ENCODE data around the gene GPS2. TPM values are rescaled to one million over a fixed set of nuclear protein-coding genes. Genes with fewer than 3 reads are reported as not detected.

Gene GPS2
- total RNA-seq, 4 donors from 2014 or later: 52.7 to 89.2 (median 75.6) TPM

GRCh38 chr17:7266784-7267183 is 48.4 kb downstream of the GPS2 start:
- TF ChIP-seq CTCF (IDR thresholded peaks at IDR 0.05; ENCODE audit: low read depth): no peak

- no peak for TF ChIP-seq CTCF (IDR thresholded peaks at IDR 0.05; ENCODE audit: low read depth)
These were observed 51.4 kb downstream of the GPS2 start for GRCh38 chr17:7263801-7264078.

GRCh38 chr17:7262935-7263800 is 52.0 kb downstream of the GPS2 start:
- TF ChIP-seq CTCF (IDR thresholded peaks at IDR 0.05; ENCODE audit: low read depth): no peak

Small RNAs within 50 kb of the gene (small RNA-seq; reads per million reads assigned to genes)
- gene AC026954.2: not detected
- gene RF00019: 0.49 reads per million

Other genes starting within 250 kb of the GPS2 start
- gene CLEC10A, start 235.1 kb downstream of the GPS2 start, total RNA-seq: 10 to 100 TPM in 3 of 4 donors, 1 to 10 TPM in 1; 8.1 to 20.9 (median 16.2) TPM
- 1 to 10 TPM in 2 of 4 donors, under 1 TPM in 1, not detected in 1; 0.66 to 1.4 (median 1.3) TPM for gene ASGR2, start 200.5 kb downstream of the GPS2 start, total RNA-seq
- gene ASGR1, start 136.0 kb downstream of the GPS2 start, total RNA-seq: 1 to 10 TPM; 2.4 to 5.9 (median 3.8) TPM
- gene DLG4, start 95.5 kb downstream of the GPS2 start, total RNA-seq: 10 to 100 TPM in 1 of 4 donors, 1 to 10 TPM in 3; 3.3 to 17.0 (median 6.9) TPM
- 1,000 to 10,000 TPM in 1 of 4 donors, 100 to 1,000 TPM in 3; 533 to 1,103 (median 672) TPM for gene ACADVL, start 95.4 kb downstream of the GPS2 start, total RNA-seq
- 10 to 100 TPM; 23.5 to 36.5 (median 27.1) TPM for gene DVL2, start 80.8 kb downstream of the GPS2 start, total RNA-seq
- 10 to 100 TPM; 14.5 to 27.6 (median 19.3) TPM for gene PHF23, start 75.9 kb downstream of the GPS2 start, total RNA-seq
- gene GABARAP, start 72.9 kb downstream of the GPS2 start, total RNA-seq: 100 to 1,000 TPM; 350 to 658 (median 462) TPM
- 10 to 100 TPM; 71.8 to 86.4 (median 81.1) TPM for gene CTDNEP1, start 63.6 kb downstream of the GPS2 start, total RNA-seq
- gene ELP5, start 63.1 kb downstream of the GPS2 start, total RNA-seq: 10 to 100 TPM; 20.7 to 43.4 (median 25.3) TPM
- gene CLDN7, start 52.9 kb downstream of the GPS2 start, total RNA-seq: 10 to 100 TPM in 2 of 4 donors, 1 to 10 TPM in 2; 3.7 to 26.9 (median 13.2) TPM
- gene SLC2A4, start 33.6 kb downstream of the GPS2 start, total RNA-seq: 10 to 100 TPM in 2 of 4 donors, 1 to 10 TPM in 2; 5.6 to 91.4 (median 13.8) TPM
- 10 to 100 TPM in 1 of 4 donors, 1 to 10 TPM in 1, under 1 TPM in 2; 0.82 to 14.1 (median 2.0) TPM for gene YBX2, start 20.7 kb downstream of the GPS2 start, total RNA-seq
- 100 to 1,000 TPM; 144 to 174 (median 153) TPM for gene EIF5A, start 7.7 kb downstream of the GPS2 start, total RNA-seq
- 10 to 100 TPM in 3 of 4 donors, 1 to 10 TPM in 1; 4.9 to 22.6 (median 11.2) TPM for gene NEURL4, start 14.0 kb upstream of the GPS2 start, total RNA-seq
- gene ACAP1, start 21.2 kb upstream of the GPS2 start, total RNA-seq: 1 to 10 TPM; 1.8 to 8.4 (median 4.0) TPM
- gene KCTD11, start 36.8 kb upstream of the GPS2 start, total RNA-seq: 10 to 100 TPM in 1 of 4 donors, 1 to 10 TPM in 3; 4.9 to 13.8 (median 7.2) TPM
- gene TMEM95, start 39.8 kb upstream of the GPS2 start, total RNA-seq: not detected
- gene TNK1, start 65.7 kb upstream of the GPS2 start, total RNA-seq: 1 to 10 TPM in 3 of 4 donors, under 1 TPM in 1; 0.51 to 1.9 (median 1.1) TPM
- 10 to 100 TPM in 3 of 4 donors, 1 to 10 TPM in 1; 9.1 to 21.3 (median 16.2) TPM for gene PLSCR3, start 79.2 kb upstream of the GPS2 start, total RNA-seq
- gene TMEM256, start 88.7 kb upstream of the GPS2 start, total RNA-seq: 100 to 1,000 TPM in 2 of 4 donors, 10 to 100 TPM in 2; 76.7 to 134 (median 109) TPM
- 1 to 10 TPM; 3.1 to 6.8 (median 4.2) TPM for gene NLGN2, start 92.5 kb upstream of the GPS2 start, total RNA-seq
- gene SPEM1, start 105.0 kb upstream of the GPS2 start, total RNA-seq: not detected
- gene SPEM2, start 110.3 kb upstream of the GPS2 start, total RNA-seq: not detected
- not detected for gene SPEM3, start 113.5 kb upstream of the GPS2 start, total RNA-seq
- 1 to 10 TPM; 2.9 to 7.8 (median 5.9) TPM for gene TMEM102, start 120.1 kb upstream of the GPS2 start, total RNA-seq
- 1 to 10 TPM in 2 of 4 donors, under 1 TPM in 1, not detected in 1; 0.88 to 1.3 (median 1.2) TPM for gene FGF11, start 124.2 kb upstream of the GPS2 start, total RNA-seq
- gene CHRNB1, start 129.7 kb upstream of the GPS2 start, total RNA-seq: 10 to 100 TPM in 1 of 4 donors, 1 to 10 TPM in 3; 2.4 to 10.4 (median 9.8) TPM
- 10 to 100 TPM; 34.2 to 58.0 (median 39.3) TPM for gene ZBTB4, start 164.3 kb upstream of the GPS2 start, total RNA-seq
- gene SLC35G6, start 166.1 kb upstream of the GPS2 start, total RNA-seq: not detected
- 100 to 1,000 TPM in 1 of 4 donors, 10 to 100 TPM in 3; 31.1 to 123 (median 58.5) TPM for gene POLR2A, start 169.0 kb upstream of the GPS2 start, total RNA-seq
- gene TNFSF12, start 233.7 kb upstream of the GPS2 start, total RNA-seq: 10 to 100 TPM; 21.2 to 61.9 (median 58.7) TPM
- gene TNFSF13, start 243.4 kb upstream of the GPS2 start, total RNA-seq: 10 to 100 TPM; 22.8 to 69.5 (median 53.1) TPM
- gene SENP3, start 246.6 kb upstream of the GPS2 start, total RNA-seq: 10 to 100 TPM; 41.6 to 64.7 (median 56.8) TPM